Smooth muscle cell of the brain vasculature (primary cell): Measurements from ENCODE around the gene FAM193A.
A peak's percentile ranks its signal among the peaks of the same experiment; 100 is the strongest.
"Not testable (repeated sequence)": the region's sequence is repeated elsewhere in the genome, so short reads cannot be mapped to it uniquely, and the experiment has no call there.

Experiments used
- DNase-seq: peaks from one replicate; pipeline ENCODE4 v3.0.0-alpha.2; 2012; ENCODE audit warnings: low read depth, low spot score

Gene FAM193A

DNA sequence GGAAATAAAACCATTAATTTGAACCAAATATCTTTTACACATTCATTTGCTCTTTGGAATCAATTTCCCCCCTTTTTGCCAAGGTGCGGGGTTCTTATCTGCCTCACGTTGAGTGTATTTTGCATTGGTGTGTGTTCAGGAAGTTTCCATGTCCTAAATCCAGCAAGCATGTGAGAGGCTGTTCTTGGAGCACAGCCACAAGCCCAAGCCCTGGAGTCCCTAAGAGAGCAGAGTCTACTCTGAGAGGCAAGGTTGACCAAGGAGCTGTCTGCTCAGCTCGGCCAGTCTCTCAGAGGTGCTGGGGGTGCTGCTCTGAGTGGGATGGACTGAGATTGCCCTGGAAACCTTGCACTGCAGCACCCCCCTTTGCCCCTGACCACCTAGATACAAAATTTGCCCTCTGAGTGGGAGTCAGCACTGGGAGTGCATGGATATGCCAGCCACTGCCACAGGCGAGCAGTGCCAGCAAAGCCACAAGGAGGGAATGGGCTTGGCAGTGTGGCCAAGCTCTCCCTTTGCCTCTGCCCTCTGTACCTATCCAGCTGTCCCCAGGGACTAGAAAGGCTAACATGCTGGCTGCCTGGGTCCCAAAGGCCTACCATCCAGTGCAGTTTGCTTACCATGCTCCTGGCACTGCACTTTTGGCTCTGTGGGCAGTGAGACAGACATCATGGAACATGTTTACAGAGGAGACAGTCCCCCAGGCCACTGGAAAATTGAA lies 20.5 kb upstream of the FAM193A start:
- DNase-seq = no peak

DNA sequence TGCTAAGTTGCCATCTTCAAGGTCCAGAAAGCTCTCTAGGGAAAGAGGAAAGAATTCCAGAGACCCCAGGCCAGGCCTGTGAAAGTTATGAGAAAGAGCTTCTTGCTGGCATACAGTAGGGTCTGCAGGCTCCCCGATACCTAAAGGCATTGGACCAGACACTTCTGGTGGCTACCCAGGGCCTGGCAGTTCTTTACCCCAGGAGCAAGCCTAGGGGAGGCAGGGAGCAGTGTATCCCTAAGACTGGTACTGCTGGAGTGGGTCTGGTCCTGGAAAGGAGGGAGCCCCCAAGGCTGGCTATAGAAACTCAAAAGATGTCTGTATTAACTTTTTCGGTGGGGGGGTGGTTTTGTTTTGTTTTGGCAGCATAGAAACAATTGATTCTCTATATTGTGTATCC lies 19.8 kb upstream of the FAM193A start:
- DNase-seq = no peak

DNA sequence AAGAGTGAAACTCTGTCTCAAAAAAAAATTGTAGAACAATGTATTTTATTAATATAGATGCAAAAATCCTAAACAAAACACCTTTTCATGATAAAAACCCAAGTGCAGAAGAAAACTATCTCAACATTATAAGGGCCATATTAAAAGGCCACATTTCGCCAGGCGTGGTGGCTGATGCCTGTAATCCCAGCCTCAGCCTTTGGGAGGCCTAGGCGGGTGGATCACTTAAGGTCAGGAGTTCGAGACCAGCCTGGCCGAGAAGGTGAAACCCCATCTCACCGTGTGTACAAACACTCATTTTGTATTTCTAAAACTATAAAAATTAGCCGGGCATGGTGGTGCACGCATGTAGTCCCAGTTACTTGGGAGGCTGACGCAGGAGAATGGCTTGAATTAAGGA lies 9.9 kb upstream of the FAM193A start:
- DNase-seq = no peak

DNA sequence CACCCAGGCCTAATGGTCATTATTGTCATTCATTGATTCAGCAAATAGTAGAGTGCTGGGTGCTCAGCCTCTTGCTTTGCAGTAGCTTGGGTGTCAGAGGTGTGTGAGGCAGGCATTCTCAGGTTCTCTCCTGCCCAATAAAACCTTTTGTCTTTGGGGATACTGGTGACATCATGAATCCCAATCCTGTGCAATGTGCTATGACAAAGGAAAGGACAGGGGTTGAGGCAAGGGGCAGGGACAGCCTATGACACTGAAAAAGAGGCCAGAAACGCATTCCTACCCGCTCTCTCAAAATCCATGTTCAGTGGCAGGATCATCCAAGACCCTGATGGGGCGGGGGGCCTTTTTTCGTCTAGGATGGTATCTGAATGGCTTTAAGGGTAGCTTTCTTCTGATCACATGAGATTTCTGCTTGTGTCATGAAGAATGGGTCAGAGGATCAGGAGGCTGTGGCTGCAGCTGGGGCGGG lies 1.5 kb upstream of the FAM193A start:
- DNase-seq = no peak

DNA sequence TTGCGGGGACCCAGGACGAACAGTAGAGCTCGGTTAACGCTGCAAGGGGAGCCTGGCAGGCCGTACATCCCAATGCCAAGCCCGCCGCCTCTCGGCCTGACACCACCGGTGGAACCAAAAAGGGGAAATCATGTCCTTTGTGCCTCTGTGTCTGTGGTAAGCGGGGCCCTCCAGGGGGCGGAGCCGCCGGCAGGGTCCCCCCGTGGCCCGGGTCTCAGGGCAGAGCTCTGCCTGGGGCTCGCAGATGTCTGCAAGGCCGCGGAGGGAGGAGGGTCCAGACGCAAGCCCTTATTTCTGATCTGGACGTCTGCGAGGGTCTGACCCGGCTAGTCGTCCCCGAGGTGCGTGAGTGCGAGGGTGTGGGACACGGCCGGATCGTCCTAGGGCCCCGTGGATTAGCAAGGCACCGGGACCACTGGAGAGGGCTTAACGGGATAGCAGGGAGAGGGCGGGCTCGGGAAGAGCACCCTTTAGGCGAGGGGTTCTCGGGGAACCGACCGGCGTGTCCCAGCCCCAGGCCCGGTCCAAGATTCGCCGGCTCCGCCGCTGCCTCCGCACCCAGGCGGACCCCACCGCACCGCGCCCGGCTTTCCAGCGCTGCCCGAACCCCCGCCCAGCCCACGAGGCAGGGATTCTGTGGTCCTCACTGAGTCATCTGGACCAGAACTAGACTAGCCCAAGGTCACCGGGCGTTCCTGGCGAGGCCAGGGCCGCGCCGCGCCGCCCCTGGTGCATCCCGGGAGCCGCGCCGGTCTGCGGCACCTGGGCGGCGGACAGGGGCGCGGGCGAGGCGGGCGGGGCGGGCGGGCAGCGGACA lies 863 bp upstream of the FAM193A start:
- DNase-seq = peak; percentile 10

DNA sequence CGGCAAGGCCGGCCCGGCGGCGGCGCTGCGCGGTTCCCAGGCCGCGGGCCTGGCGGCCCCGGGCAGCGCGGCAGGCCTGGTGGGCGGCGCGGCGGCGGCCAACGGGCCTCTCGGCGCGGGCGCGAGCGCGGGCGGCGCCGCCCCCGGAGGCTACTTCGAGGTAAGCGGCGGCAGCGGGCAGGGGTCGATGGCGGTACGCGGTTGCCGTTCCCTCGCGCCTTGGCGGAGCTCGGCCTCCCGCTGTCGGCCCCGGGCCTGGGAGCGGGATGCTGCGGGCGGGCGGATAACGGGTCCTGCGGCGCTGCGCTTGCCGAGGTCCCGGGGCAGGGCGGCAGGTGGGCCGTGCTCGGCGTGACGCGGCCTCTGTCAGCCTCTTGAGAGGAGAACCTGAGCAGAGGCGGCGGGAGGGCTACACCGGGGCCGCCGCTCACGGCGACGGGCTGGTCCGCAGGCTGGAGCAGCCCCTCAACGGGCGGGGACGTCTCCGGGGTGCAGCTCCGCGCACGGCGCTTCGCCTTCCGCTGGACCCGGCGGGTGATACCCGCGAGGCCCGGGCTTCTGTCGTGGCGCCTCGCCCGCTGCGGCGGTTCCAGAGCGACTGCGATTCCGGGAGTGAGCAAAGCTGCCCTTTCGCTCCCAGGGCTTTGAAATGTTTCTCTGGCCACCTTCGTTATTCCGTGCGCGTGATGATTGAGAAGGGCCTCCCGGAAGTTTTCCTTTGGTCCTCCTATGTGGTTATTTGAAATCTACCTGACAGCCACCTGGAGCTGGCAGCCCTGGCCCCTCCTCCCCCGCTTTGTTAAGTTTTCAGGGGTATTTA lies 774 bp downstream of the FAM193A start:
- DNase-seq = no peak

DNA sequence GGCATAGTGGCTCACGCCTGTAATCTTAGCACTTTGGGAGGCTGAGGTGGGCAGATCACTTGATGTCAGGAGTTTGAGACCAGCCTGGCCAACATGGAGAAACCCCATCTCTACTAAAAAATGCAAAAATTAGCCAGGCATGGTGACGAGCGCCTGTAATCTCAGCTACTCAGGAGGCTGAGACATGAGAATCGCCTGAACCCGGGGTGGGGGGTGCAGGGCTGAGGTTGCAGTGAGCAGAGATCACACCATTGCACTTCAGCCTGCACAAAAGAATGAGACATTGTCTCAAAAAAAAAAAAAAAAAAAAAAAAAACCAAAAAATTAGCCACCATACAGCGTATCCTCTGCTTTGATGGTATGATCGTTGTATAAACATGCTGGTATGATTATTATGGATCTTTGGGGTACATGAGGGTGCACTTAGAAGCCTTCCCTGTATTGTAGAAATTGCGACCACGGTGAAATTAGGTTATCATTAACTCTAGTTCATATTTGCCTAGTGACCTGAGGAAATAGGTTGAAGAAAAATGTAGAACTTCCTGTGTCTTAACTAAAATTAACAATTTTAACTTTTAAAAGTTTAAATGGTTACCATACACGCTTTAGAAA lies 7.2 kb downstream of the FAM193A start:
- DNase-seq = not testable (repeated sequence)

DNA sequence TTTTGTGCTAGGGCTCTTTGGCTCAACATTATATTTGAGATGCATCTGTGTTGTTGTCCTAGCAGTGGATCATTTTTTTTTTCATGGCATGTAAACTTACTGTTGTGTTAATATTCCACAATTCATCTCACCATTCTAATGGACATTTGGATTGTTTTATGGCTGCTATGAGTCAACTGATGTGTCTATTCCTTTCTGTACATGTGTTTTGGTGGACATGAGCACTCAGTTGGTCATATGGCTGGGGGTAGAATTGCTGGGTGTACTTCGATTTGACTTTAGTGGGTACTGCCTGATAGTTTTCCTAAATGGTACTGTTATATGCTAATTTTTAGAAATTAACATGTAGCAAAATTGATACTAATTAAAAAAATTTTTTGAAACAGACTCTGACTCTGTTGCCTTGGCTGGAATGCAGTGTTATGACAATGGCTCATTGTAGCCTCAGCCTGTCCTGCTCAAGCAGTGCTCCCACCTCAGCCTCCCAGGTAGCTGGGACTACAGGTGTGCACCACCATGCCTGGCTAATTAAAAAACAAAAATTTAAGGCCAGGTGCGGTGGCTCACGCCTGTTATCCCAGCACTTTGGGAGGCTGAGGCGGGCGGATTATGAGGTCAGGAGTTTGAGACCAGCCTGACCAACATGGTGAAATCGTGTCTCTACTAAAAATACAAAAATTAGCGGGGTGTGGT lies 9.0 kb downstream of the FAM193A start:
- DNase-seq = no peak

DNA sequence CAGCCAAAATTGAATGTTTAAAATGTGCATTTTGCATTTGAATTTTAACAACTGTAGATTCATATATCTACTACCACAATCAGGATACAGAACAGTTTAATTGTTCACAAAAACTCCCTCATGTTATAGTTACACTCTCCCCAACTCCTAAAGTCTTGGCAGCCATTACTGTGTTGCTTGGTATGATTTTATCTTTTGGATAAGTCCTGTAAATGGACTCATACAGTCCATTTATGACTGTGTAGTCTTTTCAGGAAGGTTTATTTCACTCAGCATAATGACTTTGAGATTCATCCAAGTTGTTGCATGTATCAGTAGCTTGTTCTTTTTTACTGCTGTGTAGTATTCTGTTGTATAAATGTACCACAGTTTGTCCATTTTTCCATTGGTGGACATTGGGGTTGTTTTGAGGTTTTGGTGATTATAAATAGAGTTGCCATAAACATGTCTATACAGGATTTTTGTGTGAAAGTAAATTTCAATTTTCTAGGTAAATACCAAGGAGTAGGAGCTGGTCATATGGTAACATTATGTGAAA lies 9.9 kb downstream of the FAM193A start:
- DNase-seq = no peak

DNA sequence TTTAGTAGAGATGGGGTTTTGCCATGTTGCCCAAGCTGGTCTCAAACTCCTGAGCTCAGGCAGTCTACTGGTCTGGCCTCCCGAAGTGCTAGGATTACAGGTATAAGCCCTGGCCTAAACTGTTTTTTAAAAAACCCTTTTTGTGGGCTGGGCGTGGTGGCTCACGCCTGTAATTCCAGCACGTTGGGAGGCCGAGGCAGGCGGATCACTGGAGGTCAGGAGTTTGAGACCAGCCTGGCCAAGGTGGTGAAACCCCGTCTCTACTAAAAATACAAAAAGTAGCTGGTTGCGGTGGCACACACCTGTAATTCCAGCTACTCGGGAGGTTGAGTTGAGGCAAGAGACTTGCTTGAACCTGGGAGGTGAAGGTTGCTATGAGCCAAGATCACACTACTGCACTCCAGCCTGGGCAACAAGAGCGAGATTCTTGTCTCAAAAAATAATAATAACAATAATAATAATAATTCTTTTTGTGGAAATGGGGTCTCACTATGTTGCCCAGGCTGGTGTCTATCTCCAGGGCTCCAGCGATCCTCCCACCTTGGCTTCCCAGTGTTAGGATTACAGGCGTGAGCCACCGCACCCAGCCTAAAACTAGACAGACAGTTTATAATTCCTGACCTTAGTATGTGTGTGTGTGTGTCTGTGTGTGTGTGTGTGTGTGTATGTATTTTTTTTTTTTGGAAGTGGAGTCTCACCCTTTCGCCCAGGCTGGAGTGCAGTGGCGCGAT lies 10.7 kb downstream of the FAM193A start:
- DNase-seq = not testable (repeated sequence)

DNA sequence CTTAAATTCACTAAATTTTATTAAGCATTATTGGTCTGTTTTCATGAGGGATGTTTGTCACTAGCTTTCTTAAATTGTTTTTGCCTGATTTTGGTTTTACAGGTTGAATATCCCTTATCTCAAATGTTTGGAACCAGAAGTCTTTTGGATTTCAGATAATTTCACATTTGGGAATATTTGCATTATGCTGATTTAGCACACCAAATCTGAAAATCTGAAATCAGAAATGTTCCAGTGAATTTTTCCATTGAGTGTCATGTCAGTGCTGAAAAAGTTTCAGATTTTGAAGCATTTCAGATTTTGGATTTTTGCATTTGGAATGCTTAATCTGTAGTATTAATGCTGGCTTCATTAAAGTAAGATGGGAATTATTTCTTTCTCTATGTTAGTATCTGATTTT lies 14.7 kb downstream of the FAM193A start:
- DNase-seq = no peak

DNA sequence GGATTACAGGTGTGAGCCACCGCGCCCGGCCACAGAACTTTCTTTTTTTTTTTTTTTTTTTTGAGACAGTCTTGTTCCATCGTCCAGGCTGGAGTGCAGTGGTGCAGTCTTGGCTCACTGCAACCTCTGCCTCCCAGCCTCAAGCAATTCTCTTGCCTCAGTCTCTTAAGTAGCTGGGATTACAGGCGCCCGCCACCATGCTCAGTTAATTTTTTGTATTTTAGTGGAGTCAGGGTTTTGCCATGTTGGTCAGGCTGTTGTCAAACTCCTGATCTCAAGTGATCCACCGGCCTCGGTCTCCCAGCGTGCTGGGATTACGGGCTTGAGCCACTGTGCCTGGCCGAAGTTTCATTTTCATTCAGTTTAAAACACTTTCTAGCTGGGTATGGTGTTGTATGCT lies 16.4 kb downstream of the FAM193A start:
- no peak for DNase-seq

DNA sequence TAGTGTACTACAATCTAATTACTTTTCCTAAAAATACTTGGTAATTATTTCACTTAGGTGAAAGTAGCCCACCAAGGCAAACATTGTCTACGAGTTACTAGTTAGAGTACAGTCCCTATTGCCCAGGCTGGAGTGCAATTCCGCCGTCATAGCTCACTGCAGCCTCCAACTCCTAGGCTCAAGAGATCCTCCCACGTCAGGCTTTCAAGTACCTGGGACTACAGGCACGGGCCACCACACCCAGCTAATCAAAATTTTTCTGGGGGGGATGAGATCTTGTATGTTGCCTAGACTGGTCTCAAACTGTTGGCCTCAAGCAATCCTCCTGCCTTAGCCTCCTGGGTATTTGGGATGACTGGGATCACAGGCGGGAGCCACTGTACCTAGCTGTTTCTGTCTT lies 21.9 kb downstream of the FAM193A start:
- DNase-seq = no peak

DNA sequence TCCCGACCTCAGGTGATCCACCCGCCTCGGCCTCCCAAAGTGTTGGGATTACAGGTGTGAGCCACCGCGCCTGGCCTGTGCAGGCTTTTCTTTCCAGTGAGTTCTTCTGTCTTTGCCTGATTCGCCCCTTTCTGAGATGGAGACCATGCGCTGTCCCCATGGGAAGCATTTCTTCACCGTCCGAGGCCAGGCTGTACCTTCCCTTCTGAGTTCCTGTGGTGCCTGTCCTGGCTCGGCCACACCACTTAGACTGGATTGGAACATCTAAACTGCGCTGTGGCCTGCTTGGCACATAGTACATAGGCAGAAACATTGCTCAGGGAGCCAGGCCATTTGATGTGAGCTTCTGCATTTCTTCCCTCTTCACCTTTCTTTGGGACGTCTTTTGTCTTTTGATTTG lies 23.7 kb downstream of the FAM193A start:
- DNase-seq = no peak

DNA sequence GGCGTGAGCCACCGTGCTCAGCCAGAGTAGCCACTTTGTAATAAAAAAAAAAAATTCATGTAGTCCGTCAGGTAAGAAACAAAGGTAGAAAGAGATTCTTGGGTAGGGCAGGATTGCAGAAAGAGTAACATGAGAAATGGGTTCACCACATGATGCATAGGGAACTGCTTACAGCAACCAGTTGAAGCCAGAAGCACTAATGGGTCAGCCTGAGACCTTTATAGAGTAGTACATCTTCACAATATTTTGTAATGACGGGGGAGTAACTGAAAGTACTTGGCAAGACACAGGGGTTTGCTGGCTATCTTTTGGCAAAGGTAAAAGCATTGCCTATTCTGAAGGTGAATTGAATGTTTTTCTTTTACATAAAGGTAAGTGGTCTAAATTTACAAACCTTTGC lies 29.1 kb downstream of the FAM193A start:
- DNase-seq = no peak

DNA sequence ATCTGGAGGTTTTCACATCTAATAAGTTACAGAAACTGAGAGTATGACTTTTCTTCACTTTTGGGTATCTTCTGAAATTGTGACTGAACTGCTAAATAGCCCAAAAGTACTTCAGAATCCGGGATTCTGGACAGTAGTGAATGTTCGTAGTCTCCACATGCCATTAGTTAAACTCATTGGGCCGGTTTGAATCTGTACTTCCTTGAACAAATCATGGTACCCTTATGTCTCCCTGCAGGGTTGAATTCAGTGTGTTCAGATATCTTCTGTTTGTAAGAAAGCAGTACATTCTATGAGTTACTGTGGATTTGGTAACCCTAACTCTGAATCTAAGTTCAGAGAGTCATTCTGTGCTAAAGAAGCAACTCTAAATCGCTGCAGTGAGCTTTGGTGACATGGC lies 33.6 kb downstream of the FAM193A start:
- no peak for DNase-seq

DNA sequence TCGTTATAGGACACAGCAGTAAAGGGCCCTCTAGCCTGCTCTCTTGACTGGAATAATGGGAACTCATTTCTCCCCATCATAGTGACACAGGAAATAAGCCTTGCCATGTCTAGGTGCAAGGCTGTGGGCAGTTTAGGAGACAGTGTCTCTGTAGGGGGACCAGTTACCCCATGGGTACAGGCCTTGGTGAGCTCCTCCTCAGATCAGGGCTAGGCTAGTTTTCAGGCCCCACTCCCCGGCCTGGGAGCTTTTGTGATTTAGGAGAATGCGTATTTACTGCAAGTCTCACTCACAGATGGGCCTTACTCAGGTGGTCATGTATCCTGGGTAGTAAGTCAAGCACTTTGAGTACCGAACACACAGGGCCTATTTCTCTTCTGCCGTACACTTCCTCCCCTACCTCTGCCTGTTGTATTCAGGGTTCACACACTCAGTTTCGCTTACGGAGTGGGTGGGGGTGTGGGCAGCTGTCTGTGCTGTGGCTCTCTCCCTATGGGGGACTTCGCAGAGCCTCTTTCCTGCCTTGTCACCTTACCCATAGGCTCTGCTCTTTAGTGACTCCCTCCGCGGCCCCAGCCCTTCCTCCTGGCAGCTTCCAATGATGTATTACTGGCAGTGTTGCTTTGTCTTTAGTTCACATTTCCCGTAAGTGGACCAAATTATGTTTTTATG lies 34.2 kb downstream of the FAM193A start:
- DNase-seq = no peak

DNA sequence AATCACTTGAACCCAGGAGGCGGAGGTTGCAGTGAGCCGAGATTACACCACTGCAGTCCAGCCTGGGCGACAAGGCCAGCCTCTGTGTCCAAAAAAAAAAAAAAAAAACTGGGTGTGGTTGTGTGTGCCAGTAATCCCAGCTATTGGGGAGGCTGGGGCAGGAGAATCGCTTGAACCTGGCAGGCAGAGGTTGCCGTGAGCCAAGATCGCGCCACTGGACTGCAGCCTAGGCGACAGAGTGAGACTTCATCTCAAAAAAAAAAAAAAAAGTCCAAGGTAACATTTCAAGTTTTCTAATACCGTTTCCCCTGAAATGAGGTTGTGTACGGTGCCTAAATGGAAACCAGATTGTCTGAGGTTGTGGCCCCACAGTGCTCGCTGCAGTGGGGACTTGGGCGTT lies 35.6 kb downstream of the FAM193A start:
- DNase-seq = no peak

DNA sequence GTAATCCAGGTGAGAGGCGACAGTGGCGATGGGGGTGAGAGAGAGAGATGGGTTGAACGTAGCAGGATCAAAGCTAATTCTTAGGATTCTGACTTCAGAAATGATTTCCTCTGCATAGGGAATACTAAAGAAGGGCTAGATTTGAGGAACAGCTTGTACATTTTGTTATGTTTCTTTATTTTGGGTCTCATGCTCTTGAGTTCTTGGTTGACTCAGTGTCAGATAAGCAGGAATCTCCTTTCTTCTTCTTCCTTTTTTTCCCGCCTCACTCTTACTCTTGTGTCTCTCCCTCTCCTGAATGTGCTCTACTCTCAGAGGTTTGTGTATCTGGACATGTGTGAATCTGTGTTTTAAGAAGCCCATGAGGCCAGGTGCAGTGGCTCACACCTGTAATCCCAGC lies 36.4 kb downstream of the FAM193A start:
- DNase-seq = no peak

DNA sequence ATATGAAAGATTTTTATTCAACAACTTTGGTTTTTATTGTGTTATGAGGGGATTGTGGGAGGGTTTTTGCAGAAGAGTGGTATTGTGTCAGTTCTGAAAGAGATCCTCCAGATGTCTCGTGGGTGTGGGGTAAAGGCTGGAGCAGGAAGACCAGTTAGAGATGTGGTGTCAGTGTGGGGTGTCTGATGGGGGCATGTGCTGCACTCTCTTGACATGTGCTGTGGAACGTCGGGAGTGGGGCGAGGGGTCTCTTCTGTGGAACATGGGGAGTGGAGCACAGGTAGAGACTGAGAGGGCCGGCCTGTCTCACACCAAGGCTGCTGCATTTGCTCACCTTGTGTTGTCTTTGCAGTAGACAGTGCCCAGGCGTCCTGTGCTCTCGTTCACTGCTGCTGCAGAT lies 37.6 kb downstream of the FAM193A start:
- DNase-seq = no peak
